HG02571 (cell line): ENCODE measurements around the gene NOP14.
"Not testable (repeated sequence)": the region's sequence is repeated elsewhere in the genome, so short reads cannot be mapped to it uniquely, and the experiment has no call there.

Source experiments
- ATAC-seq: cut with Tn5 transposase; IDR thresholded peaks from one replicate; pipeline ENCODE4 v1.9.1; 2021; ENCODE audit warnings: mild to moderate bottlenecking, moderate library complexity; ENCODE audit not compliant: unreplicated experiment

The NOP14 gene

GRCh38 chr4:2918300-2918699 lies 44.9 kb downstream of the NOP14 start:
- not testable (repeated sequence) for ATAC-seq

GRCh38 chr4:2916696-2917095 lies 46.5 kb downstream of the NOP14 start:
- ATAC-seq: not testable (repeated sequence)

GRCh38 chr4:2915789-2916188 lies 47.4 kb downstream of the NOP14 start:
- no peak for ATAC-seq

GRCh38 chr4:2914256-2915126 lies 48.7 kb downstream of the NOP14 start:
- no peak for ATAC-seq

- ATAC-seq: no peak
These were observed 50.0 kb downstream of the NOP14 start for GRCh38 chr4:2913168-2913567.

GRCh38 chr4:2911868-2912267 lies 51.3 kb downstream of the NOP14 start:
- ATAC-seq: no peak

GRCh38 chr4:2910409-2910808 lies 52.8 kb downstream of the NOP14 start:
- ATAC-seq: no peak

- ATAC-seq: no peak
These were observed 53.6 kb downstream of the NOP14 start for GRCh38 chr4:2909583-2909982.

GRCh38 chr4:2908686-2909085 lies 54.5 kb downstream of the NOP14 start:
- no peak for ATAC-seq

GRCh38 chr4:2907706-2908293 lies 55.4 kb downstream of the NOP14 start:
- ATAC-seq: no peak

- ATAC-seq: no peak
These were observed 56.0 kb downstream of the NOP14 start for GRCh38 chr4:2907226-2907625.

GRCh38 chr4:2906218-2906617 lies 57.0 kb downstream of the NOP14 start:
- ATAC-seq: no peak

- ATAC-seq: no peak
These were observed 57.7 kb downstream of the NOP14 start for GRCh38 chr4:2905544-2905943.

- no peak for ATAC-seq
These were observed 61.1 kb downstream of the NOP14 start for GRCh38 chr4:2902126-2902525.

GRCh38 chr4:2901186-2901585 lies 62.0 kb downstream of the NOP14 start:
- no peak for ATAC-seq

GRCh38 chr4:2900741-2901140 lies 62.5 kb downstream of the NOP14 start:
- no peak for ATAC-seq

- no peak for ATAC-seq
These were observed 65.2 kb downstream of the NOP14 start for GRCh38 chr4:2898001-2898400.

GRCh38 chr4:2893772-2894171 lies 69.4 kb downstream of the NOP14 start:
- ATAC-seq: no peak

GRCh38 chr4:2891294-2891693 lies 71.9 kb downstream of the NOP14 start:
- ATAC-seq: no peak

GRCh38 chr4:2888886-2889285 lies 74.3 kb downstream of the NOP14 start:
- ATAC-seq: no peak
